DMS114 treated with DMSO at 0.1 percent for 48 hours (cell line): ENCODE data around the gene MKRN2.
"Not testable (repeated sequence)": the region's sequence is repeated elsewhere in the genome, so short reads cannot be mapped to it uniquely, and the experiment has no call there.

Experiments used
- DNase-seq: peaks from one replicate; lab custom pipeline; 2025; ENCODE audit not compliant: unreplicated experiment; lab: John Stamatoyannopoulos, UW

Gene MKRN2

DNA sequence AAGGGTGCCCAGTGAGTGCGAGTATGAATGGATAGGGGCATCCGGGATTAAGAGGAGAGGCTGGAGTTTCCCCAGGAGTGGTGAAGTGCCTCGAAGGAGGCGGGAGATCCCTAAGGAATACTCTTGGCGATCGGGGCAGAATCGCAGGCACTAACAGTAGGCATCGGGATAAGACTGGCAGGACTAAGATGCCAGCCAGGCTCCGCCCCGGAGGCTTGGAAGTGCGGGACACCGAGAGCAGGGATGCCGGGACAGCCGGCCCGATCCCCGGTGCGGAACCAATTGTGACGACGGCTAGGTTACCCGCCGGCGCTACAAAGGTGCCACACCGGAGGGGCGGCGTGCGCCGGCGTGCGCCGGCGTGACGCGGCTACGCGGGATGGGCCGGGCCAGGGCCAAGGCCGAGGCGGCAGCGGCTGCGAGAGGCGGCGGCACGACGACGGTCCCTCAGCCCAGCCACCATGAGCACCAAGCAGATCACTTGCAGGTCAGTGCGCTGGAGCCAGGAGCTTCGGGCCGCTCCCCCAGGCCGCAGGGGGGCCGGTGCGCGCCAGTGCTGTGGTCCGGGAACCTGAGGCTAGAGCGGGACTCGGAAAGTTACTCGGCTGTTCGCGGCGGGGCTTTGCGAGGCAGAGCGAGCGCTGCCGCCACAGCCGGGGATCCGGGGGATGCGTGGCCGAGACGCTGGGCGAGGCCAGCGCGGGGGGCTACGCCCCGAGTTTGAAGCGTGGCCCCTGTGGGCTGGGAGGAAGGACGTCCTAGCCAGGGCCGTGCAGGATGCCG, at the start of gene MKRN2:
Gene MKRN2 (plus strand): TSS at position 398 of the 783 bp plus-strand sequence. CDS start 64 bp downstream, at position 462.
- DNase-seq, result peak; percentile 58

DNA sequence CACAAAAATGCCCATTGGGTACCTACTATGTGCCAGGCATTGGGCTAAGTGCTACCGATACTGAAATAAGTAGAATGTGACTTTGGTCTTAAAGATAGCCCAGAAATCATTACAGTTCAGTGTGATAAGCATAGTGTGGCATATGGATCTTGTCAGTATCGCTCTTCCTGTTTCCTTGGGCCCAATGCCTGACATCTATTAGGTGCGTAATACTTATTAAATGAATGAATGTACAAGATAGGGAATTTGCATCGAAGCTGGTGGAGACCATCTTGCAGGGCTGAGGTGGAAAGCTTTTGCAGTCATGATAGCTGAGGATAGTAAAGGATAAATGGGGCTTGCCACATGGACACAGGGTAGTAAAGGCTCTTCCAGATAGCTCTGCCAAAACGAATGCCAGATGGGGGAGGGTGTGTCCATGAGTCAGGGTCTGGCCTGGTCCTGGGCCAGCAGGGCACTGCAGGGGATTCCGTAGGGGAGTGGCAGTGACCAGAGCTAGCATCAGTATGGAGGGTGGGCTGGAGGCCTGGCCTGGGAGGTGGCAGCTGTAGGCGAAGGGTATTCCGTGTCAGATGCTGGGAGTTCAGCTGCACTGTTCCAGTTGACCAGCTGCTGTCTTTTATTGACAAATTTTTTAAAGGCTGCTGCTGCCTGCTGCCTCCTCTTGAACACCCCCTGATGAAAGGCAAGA, 49.2 kb upstream of the MKRN2 start:
- DNase-seq, result no peak

DNA sequence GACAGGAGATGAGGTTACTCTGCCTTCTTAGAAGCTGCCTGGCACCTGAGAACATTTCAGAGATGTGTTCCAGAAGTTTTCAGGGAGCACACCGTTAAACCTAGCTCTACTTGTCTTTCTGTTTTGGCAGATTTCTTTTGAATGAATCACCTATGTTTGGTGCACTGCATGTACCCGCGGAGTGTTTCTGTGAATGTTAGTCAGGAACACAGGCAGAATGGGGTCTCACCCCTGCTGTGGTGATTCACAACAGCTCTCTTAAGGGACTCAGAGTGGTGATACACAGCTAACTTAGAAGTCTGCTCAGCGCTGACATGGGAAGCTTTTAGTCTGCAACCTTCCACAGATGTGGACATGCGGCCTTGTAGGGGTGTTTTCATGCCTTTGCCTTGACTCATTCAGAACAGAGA, 48.6 kb upstream of the MKRN2 start:
- DNase-seq, result no peak

DNA sequence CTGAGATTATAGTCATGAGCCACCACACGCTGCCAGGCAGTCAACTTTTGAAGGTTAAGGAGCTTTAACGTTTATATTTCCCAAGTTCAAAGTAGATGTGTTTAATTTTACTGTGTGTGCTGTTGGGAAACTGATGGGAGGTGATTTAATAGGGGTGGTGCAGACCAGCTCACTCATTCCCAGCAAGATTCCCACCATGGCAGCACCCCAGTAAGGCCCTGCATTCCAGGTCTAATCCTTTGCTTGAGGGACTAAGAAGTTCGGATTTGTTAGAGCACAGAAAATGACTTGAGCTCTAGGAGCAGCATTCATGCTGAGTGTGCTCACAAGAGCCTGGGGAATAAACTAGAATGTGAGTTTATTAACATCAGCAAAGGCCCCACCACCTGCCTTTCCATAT, 47.4 kb upstream of the MKRN2 start:
- no peak for DNase-seq

- no peak for DNase-seq
These were observed 44.3 kb upstream of the MKRN2 start for GRCh38 chr3:12512534-12513118.

DNA sequence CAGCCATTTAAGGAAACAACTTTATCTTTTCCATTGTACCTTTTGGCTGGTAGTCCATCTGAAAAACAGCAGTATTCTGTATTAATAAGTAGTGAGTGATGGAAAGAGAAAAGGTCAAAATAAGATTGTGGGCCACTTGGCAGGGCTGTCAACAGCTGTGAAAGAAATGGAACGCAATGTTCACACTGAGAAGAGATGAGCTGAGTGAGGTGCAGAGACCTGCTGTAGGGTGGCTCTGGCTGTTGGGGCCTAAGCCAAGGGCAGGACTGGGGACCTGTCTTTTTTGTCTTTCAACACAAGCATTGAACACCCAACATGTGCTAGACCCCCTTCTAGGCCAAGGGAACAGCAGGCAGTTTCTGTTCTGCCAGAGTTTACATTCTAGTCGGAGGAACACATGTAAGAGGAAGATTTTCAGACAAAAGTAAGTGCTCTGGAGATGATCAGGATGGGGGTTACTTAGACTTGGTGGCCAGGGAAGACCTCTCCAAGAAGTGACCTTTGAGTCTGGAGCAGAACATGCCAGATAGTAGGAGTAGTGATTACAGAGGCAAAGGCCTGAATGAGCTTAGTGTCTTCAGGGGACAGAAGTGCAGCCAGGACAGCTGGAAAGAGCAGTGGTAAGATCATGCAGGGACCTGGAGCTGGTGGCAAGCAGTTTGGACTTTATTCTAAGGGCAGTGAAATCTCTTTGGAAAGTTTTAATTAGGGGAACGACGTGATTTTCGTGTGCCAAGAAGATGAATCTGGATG, 43.0 kb upstream of the MKRN2 start:
- DNase-seq, result no peak

DNA sequence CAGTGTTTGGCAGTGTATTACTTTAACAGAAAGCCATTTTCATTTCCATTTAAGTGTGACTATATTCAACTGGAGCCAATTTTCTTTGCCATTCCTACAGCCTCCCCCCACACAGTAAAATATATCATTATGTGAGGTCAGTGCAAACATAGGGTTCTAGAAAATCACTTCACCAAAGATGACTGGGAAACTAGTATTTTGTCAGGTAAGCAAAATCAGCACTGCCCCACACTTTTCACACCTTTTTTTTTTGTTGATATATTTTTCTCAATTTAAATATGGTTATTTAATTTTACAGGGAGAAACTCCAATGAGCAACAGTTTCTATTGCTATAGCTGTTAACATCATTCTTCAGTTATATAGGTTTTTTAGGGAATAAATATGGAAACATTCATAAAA, 41.3 kb upstream of the MKRN2 start:
- no peak for DNase-seq

DNA sequence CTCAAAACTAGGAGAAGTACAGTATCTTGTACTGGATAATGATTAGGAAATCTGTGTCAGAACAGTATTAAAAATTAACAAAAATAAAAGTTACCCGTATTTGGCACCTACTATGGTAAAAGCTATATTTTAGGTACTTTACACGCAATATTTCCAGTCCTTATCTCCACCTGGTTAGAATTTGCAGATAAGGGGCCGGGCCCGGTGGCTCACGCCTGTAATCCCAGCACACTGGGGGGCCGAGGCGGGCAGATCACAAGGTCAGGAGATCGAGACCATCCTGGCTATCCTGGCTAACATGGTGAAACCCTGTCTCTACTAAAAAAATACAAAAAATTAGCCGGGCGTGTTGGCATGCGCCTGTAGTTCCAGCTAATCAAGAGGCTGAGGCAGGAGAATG, 40.0 kb upstream of the MKRN2 start:
- DNase-seq, result no peak

GRCh38 chr3:12518261-12519028, 38.4 kb upstream of the MKRN2 start:
- DNase-seq, result no peak

- no peak for DNase-seq
These were observed 35.9 kb upstream of the MKRN2 start for GRCh38 chr3:12521010-12521409.

GRCh38 chr3:12522721-12523120, 34.2 kb upstream of the MKRN2 start:
- no peak for DNase-seq

DNA sequence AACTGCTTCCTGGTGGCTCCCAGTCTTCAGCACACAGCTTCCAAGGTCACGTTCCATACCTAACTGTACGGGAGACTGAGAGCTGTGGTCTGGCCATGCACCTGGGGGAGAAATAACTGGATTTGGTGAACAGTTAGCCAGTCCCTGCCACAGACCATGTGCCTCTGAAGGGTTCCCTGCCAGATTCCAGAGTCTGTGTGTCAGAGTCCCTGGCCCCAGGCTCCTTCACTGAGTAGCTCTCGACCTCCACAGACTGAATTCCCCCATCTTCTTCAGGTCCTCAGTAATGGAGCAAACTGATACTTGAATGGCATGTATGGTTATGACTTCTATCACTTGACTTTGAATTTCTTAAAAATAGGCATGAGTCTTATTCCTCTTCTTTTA, 29.1 kb upstream of the MKRN2 start:
- DNase-seq, result no peak

GRCh38 chr3:12532182-12532581, 24.7 kb upstream of the MKRN2 start:
- no peak for DNase-seq

- no peak for DNase-seq
These were observed 20.5 kb upstream of the MKRN2 start for GRCh38 chr3:12536423-12536822.

GRCh38 chr3:12541625-12542024, 15.3 kb upstream of the MKRN2 start:
- no peak for DNase-seq

DNA sequence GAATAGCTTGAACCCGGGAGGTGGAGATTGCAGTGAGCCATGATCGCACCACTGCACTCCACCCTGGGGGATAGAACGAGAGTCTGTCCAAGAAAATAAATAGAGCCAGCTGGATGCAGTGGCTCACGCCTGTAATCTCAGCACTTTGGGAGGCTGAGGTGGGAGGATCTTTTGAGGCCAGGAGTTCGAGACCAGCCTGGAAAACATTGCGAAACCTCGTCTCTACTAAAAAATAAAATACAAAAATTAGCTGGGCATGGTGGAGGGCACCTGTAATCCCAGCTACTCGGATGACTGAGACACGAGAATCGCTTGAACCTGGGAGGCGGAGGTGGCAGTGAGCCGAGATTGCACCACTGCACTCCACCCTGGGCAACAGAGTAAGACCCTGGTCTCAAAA, 13.4 kb upstream of the MKRN2 start:
- not testable (repeated sequence) for DNase-seq

- DNase-seq, result no peak
These were observed 12.0 kb upstream of the MKRN2 start for GRCh38 chr3:12544652-12545472.

DNA sequence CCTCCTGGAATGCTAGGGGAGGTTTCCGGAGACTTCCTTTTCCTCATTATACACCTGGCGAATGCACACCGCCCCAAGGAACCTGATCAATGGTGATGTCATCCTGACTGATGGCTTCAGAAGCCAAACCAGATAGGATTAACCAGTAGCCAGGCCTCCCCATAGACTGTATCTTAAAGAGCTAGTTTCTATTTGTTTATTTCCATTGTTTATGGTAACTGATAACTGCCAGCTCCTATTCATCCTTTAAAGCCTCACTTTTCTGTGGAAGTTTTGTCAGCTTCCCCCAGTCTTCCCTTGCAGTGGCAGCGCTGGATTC, 11.5 kb upstream of the MKRN2 start, which contains the start of gene MKRN2OS:
Gene MKRN2OS (minus strand): TSS at position 27 of the 319 bp plus-strand sequence. CDS start 35 bp downstream, outside the sequence.
- no peak for DNase-seq

DNA sequence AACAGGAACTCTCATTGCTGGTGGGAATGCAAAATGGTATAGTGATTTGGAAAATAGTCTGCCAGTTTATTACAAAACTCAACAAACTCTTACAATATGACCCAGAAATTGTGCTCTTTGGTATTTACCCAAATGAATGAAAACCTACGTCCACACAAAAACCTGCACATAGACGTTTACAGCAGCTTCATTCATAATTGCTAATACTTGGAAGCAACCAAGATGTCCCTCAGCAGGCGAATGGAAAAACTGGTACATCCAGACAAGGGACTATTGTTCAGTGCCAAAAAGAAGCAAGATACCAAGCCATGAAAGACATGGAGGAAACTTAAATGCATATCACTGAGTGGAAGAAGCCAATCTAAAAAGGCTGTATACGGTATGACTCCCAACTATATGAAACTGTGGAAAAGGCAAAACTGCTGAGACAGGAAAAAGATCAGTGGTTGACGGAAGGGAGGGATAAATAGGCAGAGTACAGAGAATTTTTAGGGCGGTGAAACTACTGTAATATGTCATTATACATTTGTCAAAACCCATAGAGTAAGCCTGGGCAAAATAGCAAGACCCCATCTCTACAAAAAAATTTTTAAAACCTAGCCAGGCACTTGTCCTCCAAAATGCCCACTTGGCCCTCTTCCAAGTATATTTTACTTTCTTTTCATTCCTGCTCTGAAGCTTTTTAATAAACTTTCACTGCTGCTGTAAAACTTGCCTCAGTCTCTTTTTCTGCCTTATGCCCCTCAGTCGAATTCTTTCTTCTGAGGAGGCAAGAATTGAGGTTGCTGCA, 6.7 kb upstream of the MKRN2 start:
- no peak for DNase-seq
